ENCODE results near the gene TMEM132E.

TMEM132E gene

GRCh38 chr17:34637041-34637547 lies 57.7 kb downstream of the TMEM132E start:
- no peak for DNase-seq

GRCh38 chr17:34637548-34638525 lies 58.5 kb downstream of the TMEM132E start:
- DNase-seq: no peak

- DNase-seq: no peak
Observed at GRCh38 chr17:34638526-34639260, 59.3 kb downstream of the TMEM132E start.

DNA sequence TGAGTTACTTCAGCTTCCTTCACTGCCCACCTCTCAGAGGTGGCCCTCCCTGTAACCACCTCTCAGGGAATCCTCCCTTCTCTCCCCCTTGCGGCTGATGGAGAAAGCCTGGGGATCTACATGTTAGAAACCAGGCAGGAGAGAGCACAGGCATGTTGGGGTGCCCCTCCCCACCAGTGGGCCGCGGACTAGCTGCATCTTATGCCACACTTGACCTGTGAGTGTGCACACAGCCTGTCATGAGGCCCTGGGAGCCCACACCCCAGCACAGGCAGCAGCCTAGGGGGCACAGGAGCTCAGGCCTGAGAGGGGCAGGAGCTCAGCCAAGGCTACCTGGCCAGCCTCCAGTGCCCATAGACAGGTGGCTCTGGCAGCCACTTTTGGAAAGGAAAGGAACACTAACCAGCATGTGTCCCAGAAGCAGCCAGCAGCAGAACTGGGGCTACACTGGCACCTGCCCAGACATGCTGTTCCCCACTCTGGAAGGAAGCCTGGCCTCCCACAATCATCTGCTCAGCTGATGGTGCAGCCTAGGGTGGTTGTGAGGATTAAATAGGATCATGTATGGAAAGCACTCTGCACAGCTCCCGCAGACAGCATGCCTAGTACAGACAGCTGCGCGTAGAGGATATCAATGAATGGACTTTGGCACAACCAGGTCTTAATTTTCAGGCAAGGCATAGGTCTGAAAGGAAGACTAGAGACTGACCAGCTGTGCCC lies 60.5 kb downstream of the TMEM132E start:
- DNase-seq: no peak

- no peak for DNase-seq
Observed at GRCh38 chr17:34641368-34641767, 62.0 kb downstream of the TMEM132E start.

- DNase-seq: no peak
Observed at GRCh38 chr17:34644941-34645550, 65.7 kb downstream of the TMEM132E start.

GRCh38 chr17:34645594-34645993 lies 66.2 kb downstream of the TMEM132E start:
- DNase-seq: no peak

DNA sequence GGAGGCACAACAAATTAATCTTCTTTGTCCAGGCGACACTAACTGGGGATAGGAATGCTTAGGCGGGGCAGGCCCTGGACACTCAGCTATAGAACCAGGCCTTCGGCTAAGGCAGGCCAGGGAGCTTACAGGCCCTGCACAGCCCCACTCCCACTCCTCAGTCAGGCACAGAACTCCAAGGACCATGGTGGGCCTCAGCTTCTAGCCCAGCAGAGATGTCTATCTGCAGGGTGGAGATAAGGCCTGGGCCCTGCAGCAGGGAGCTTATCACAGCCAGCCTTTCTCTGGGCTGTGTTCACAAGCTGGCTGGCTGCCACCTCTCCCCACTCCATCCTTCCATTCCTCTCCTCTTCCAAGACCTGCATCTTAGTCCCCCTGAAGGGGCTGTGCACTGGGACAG lies 68.1 kb downstream of the TMEM132E start:
- DNase-seq: no peak

DNA sequence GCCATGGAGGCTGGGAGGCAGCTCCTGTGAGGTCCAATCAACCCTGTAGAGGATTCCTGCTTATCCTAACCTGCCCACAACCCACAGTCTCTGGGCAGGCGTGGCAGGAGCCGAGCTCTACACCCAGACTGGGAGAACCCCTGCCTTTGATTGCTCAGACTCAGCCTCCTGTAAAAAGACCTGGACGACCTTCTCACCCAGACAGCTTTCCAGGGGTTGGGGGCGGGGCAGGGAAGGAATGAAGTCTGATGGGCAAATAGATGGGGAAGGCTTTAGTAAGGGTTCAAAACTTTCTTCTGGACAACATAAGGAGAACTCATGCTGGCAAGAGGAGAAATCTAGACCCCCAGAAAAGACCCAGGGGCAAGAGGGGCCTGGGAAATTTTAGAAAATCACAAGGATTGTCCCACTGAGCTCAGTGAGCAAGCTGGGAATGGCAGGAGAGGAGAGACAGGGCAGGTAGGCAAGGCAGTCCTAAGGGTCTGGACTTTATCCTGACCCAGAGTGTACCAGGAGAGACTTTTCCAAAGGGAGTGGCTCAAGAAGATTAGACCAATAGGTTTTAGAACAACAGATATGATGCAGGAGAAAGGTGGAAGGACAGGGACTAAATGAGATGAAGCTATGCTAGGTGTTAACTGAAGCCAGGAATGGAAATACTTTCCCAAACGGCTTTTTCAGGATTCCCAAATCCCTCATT lies 70.8 kb downstream of the TMEM132E start:
- DNase-seq: no peak

GRCh38 chr17:34651402-34651811 lies 72.0 kb downstream of the TMEM132E start:
- no peak for DNase-seq

- DNase-seq: no peak
Observed at GRCh38 chr17:34652021-34652555, 72.7 kb downstream of the TMEM132E start.

DNA sequence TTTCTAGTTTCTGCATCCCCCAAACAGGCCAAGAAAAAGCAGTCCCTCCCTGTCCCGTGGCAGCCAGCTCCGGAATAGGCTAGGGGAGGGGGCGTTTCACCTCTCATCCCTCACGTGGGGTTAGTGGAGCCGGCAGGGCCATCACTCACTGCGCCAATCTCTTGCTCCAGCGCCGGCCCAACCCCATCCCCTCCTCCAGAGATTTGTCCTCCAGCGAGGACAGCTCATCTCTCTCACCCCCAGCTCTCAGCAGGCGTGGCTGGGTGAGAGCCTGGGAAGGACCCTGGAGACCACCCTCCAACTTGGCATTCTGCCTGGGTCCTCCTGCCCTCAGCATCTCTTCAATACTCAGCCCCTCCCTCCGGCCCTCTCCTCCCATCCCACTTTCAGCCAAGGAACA lies 74.1 kb downstream of the TMEM132E start:
- no peak for DNase-seq

GRCh38 chr17:34654276-34654880 lies 75.0 kb downstream of the TMEM132E start:
- no peak for DNase-seq

- DNase-seq: no peak
Observed at GRCh38 chr17:34654881-34655276, 75.5 kb downstream of the TMEM132E start.

GRCh38 chr17:34656801-34657200 lies 77.4 kb downstream of the TMEM132E start:
- DNase-seq: no peak

DNA sequence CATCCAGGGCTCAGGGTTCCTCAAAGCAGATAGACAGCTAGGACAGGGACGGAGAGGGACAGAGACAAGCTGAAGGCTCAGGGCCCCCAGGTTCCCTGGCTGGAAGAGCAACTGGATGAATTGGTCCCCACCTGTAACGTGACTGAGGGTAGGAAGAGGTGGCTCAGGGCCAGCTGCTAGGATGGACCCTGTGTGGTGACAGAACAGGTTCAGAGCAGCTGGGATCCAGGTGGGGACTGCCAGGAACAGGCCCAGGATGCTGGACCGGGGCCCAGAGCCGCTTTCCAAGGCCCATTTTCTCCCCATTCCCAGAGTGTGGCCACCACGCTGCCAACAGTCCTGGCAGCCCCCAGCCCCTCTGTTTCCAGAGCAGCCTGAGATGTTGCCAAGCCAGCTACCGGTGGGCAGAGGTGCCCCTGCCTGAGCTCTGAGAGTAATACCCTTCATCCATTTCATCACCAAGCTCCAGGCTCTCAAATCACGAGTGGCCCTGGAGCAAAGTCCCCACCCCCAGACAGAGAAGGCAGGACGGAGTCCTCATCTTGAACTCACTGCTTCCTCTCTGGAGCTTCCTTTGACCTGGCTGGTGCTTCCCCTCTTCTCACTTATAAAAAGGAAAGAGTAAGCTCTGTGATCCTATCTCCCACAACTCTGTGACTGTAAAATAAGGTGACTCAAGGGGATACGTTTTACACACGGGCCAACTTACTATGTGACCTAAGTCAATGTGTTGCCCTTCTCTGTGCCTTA lies 79.6 kb downstream of the TMEM132E start:
- DNase-seq: no peak

GRCh38 chr17:34663714-34664113 lies 84.3 kb downstream of the TMEM132E start:
- no peak for DNase-seq

- no peak for DNase-seq
Observed at GRCh38 chr17:34665150-34665806, 85.9 kb downstream of the TMEM132E start.

- DNase-seq: no peak
Observed at GRCh38 chr17:34665819-34666763, 86.7 kb downstream of the TMEM132E start.
